OCI-LY1 (cell line): ENCODE results near the gene TGFB2.

ENCODE experiments used
- H2AFZ ChIP-seq: fragments of 200-600 bp; sonication (generic), shearing (Covaris generic); 2 replicates; pipeline ENCODE4 v1.6.0; 2014; ENCODE audit warnings: antibody characterized with exemption, mild to moderate bottlenecking, low read length
- H3F3A ChIP-seq: fragments of 200-600 bp; sonication (generic), shearing (Covaris generic); 2 replicates; pipeline ENCODE4 v1.6.0; 2014; ENCODE audit warnings: mild to moderate bottlenecking, antibody characterized with exemption, low read length, moderate library complexity; ENCODE audit not compliant: insufficient read depth
- H3K27ac ChIP-seq: fragments of 200-600 bp; sonication (generic); 2 replicates; pipeline ENCODE4 v1.5.1; 2014; ENCODE audit warnings: low read length, mixed run types, mild to moderate bottlenecking, low read depth; ENCODE audit not compliant: poor library complexity, severe bottlenecking
- H3K27me3 ChIP-seq: fragments of 200-600 bp; sonication (generic); 2 replicates; pipeline ENCODE4 v1.6.0; 2014; ENCODE audit warnings: antibody characterized with exemption, mild to moderate bottlenecking, low read length, moderate library complexity; ENCODE audit not compliant: insufficient read depth
- H3K36me3 ChIP-seq: fragments of 200-600 bp; sonication (generic); 2 replicates; pipeline ENCODE4 v1.6.1; 2014; ENCODE audit warnings: mild to moderate bottlenecking, antibody characterized with exemption, low read length, moderate library complexity, mixed read lengths; ENCODE audit not compliant: insufficient read depth
- H3K4me1 ChIP-seq: fragments of 200-600 bp; sonication (generic); 2 replicates; pipeline ENCODE4 v1.5.1; 2014; ENCODE audit warnings: mild to moderate bottlenecking, low read length, moderate library complexity; ENCODE audit not compliant: insufficient read depth, severe bottlenecking
- H3K4me2 ChIP-seq: fragments of 200-600 bp; sonication (generic), shearing (Covaris generic); 2 replicates; pipeline ENCODE4 v1.6.1; 2014; ENCODE audit warnings: low read length
- H3K4me3 ChIP-seq: fragments of 200-600 bp; sonication (generic); 2 replicates; pipeline ENCODE4 v1.5.1; 2014; ENCODE audit warnings: low read length, low read depth, mild to moderate bottlenecking, mixed read lengths; ENCODE audit not compliant: poor library complexity, severe bottlenecking
- H3K79me2 ChIP-seq: fragments of 200-600 bp; shearing (Covaris generic); 2 replicates; pipeline ENCODE4 v1.6.1; 2016; ENCODE audit warnings: mixed run types, low read length, mixed read lengths; ENCODE audit not compliant: insufficient read depth
- H3K9ac ChIP-seq: fragments of 200-600 bp; sonication (generic), shearing (Covaris generic); 2 replicates; pipeline ENCODE4 v1.6.1; 2014; ENCODE audit warnings: mild to moderate bottlenecking, low read length, mixed read lengths
- H3K9me2 ChIP-seq: fragments of 200-600 bp; sonication (generic), shearing (Covaris generic); 2 replicates; pipeline ENCODE4 v1.6.1; 2014; ENCODE audit warnings: low read depth, mild to moderate bottlenecking, low read length, mixed read lengths
- H3K9me3 ChIP-seq: fragments of 200-600 bp; shearing (Covaris generic); 2 replicates; pipeline ENCODE4 v1.6.1; 2014; ENCODE audit warnings: low read length, mixed read lengths
- H4K20me1 ChIP-seq: fragments of 200-600 bp; sonication (generic), shearing (Covaris generic); 2 replicates; pipeline ENCODE4 v1.6.0; 2016; ENCODE audit warnings: mild to moderate bottlenecking, low read length; ENCODE audit not compliant: insufficient read depth
- CTCF ChIP-seq: fragments of 200-600 bp; sonication (generic), shearing (Covaris generic); IDR thresholded peaks from 2 replicates; pipeline ENCODE4 v1.5.1; 2017; ENCODE audit warnings: mild to moderate bottlenecking, antibody characterized with exemption, low read length, moderate library complexity, mixed read lengths
- EZH2 ChIP-seq: fragments of 200-600 bp; sonication (generic), shearing (Covaris generic); IDR thresholded peaks from 2 replicates; pipeline ENCODE4 v1.8.0; 2017; ENCODE audit warnings: borderline replicate concordance, mixed run types, mild to moderate bottlenecking, antibody characterized with exemption, low read length, moderate library complexity, mixed read lengths

The TGFB2 gene

GRCh38 chr1:218402786-218403120 is 57.6 kb downstream of the TGFB2 start:
- Histone ChIP-seq H3K36me3 (no peaks in the 10 kb centered on the region), H3K79me2 (no peaks in the 10 kb centered on the region), H3K27ac (no peak overlapping the region), H2AFZ (no peak overlapping the region), H4K20me1 (no peaks in the 10 kb centered on the region), H3K9me2 (no peaks in the 10 kb centered on the region), H3F3A (no peaks in the 10 kb centered on the region), H3K27me3 (no peaks in the 10 kb centered on the region; the same call in 1 of the 2 replicates), H3K4me3 (no peak overlapping the region), H3K4me2 (no peak overlapping the region), H3K9me3 (no peaks in the 10 kb centered on the region), H3K9ac (no peak overlapping the region), H3K4me1 (no peaks in the 10 kb centered on the region)
- TF ChIP-seq EZH2: no peak

- Histone ChIP-seq H3K4me3 (no peak overlapping the region), H3K4me2 (no peak overlapping the region), H3K36me3 (no peaks in the 10 kb centered on the region), H2AFZ (no peak overlapping the region), H3F3A (no peaks in the 10 kb centered on the region), H3K9ac (no peak overlapping the region), H4K20me1 (no peaks in the 10 kb centered on the region), H3K27ac (no peak overlapping the region), H3K9me3 (no peaks in the 10 kb centered on the region), H3K79me2 (no peaks in the 10 kb centered on the region), H3K27me3 (no peaks in the 10 kb centered on the region), H3K9me2 (no peaks in the 10 kb centered on the region), H3K4me1 (no peaks in the 10 kb centered on the region)
- TF ChIP-seq CTCF (no peak), EZH2 (no peak)
Measured at GRCh38 chr1:218403300-218403699, 58.2 kb downstream of the TGFB2 start.

GRCh38 chr1:218407630-218408029 is 62.5 kb downstream of the TGFB2 start:
- no peaks in the 10 kb centered on the region for H3F3A ChIP-seq
- no peaks in the 10 kb centered on the region for H3K9me3 ChIP-seq
- H3K79me2 ChIP-seq: no peaks in the 10 kb centered on the region
- no peak overlapping the region for H3K9ac ChIP-seq
- no peak overlapping the region for H2AFZ ChIP-seq
- TF ChIP-seq EZH2 (no peak), CTCF (no peak)
- H3K9me2 ChIP-seq: no peaks in the 10 kb centered on the region
- no peaks in the 10 kb centered on the region for H3K36me3 ChIP-seq
- H3K27me3 ChIP-seq: no peaks in the 10 kb centered on the region
- no peak overlapping the region for H3K27ac ChIP-seq
- no peaks in the 10 kb centered on the region for H3K4me1 ChIP-seq
- no peak overlapping the region for H3K4me3 ChIP-seq
- H4K20me1 ChIP-seq: no peaks in the 10 kb centered on the region
- H3K4me2 ChIP-seq: no peak overlapping the region

GRCh38 chr1:218408135-218408534 is 63.0 kb downstream of the TGFB2 start:
- H3K36me3 ChIP-seq: no peaks in the 10 kb centered on the region
- no peaks in the 10 kb centered on the region for H4K20me1 ChIP-seq
- no peak overlapping the region for H3K27ac ChIP-seq
- no peaks in the 10 kb centered on the region for H3K9me3 ChIP-seq
- no peak overlapping the region for H2AFZ ChIP-seq
- no peaks in the 10 kb centered on the region for H3K27me3 ChIP-seq
- H3K9ac ChIP-seq: no peak overlapping the region
- TF ChIP-seq EZH2 (no peak), CTCF (no peak)
- no peaks in the 10 kb centered on the region for H3K79me2 ChIP-seq
- H3F3A ChIP-seq: no peaks in the 10 kb centered on the region
- no peaks in the 10 kb centered on the region for H3K4me1 ChIP-seq
- H3K9me2 ChIP-seq: no peaks in the 10 kb centered on the region
- no peak overlapping the region for H3K4me2 ChIP-seq
- H3K4me3 ChIP-seq: no peak overlapping the region
